Fibroblast of villous mesenchyme (primary cell): ENCODE results near the gene TNIP1. TPM values are rescaled to one million over a fixed set of nuclear protein-coding genes. Genes with fewer than 3 reads are reported as not detected.

Source experiments
- DNase-seq: peaks from one replicate; pipeline ENCODE4 v3.0.0-alpha.2; 2010; ENCODE audit warnings: low read depth
- H3K4me3 ChIP-seq: 2 replicates; pipeline ENCODE4 v1.5.1; 2011; ENCODE audit warnings: low read depth, mild to moderate bottlenecking, low read length
- CTCF ChIP-seq: IDR thresholded peaks from 2 replicates; pipeline ENCODE4 v1.5.1; 2012; ENCODE audit warnings: low read depth, mild to moderate bottlenecking, low read length; ENCODE audit not compliant: insufficient read depth
- total RNA-seq: library from RNA; depleted of rRNA; stranded (reverse); fragments of >200 nt; gene quantifications from 2 replicates; pipeline ENCODE4 v1.2.3, GENCODE V29; 2012

Gene TNIP1
- total RNA-seq, 1 donor = 108 TPM

- H3K4me3 ChIP-seq = no peak overlapping the region
- no peak for TF ChIP-seq CTCF
- DNase-seq = no peak
Observed at GRCh38 chr5:151113651-151114050, 32.8 kb upstream of the TNIP1 start.

- no peak for TF ChIP-seq CTCF
- no peak overlapping the region for H3K4me3 ChIP-seq
- no peak for DNase-seq
Observed at GRCh38 chr5:151110992-151111391, 30.2 kb upstream of the TNIP1 start.

GRCh38 chr5:151110122-151110681, 29.4 kb upstream of the TNIP1 start:
- no peak overlapping the region for H3K4me3 ChIP-seq
- no peak for DNase-seq
- TF ChIP-seq CTCF = no peak

- DNase-seq = no peak
- no peak for TF ChIP-seq CTCF
- no peak overlapping the region for H3K4me3 ChIP-seq
Observed at GRCh38 chr5:151108566-151108965, 27.7 kb upstream of the TNIP1 start.

- no peak overlapping the region for H3K4me3 ChIP-seq
- TF ChIP-seq CTCF = no peak
- DNase-seq = peak; percentile 51
Observed at GRCh38 chr5:151107738-151108520, 27.1 kb upstream of the TNIP1 start.

- H3K4me3 ChIP-seq = no peak overlapping the region
- DNase-seq = no peak
- TF ChIP-seq CTCF = no peak
Observed at GRCh38 chr5:151107084-151107483, 26.2 kb upstream of the TNIP1 start.
